ENCODE data around the gene C18orf63. TPM values are rescaled to one million over a fixed set of nuclear protein-coding genes. Genes with fewer than 3 reads are reported as not detected.
A peak's percentile ranks its signal among the peaks of the same experiment; 100 is the strongest.

C18orf63 gene
- total and polyA plus RNA-seq, 12 donors = not detected

DNA sequence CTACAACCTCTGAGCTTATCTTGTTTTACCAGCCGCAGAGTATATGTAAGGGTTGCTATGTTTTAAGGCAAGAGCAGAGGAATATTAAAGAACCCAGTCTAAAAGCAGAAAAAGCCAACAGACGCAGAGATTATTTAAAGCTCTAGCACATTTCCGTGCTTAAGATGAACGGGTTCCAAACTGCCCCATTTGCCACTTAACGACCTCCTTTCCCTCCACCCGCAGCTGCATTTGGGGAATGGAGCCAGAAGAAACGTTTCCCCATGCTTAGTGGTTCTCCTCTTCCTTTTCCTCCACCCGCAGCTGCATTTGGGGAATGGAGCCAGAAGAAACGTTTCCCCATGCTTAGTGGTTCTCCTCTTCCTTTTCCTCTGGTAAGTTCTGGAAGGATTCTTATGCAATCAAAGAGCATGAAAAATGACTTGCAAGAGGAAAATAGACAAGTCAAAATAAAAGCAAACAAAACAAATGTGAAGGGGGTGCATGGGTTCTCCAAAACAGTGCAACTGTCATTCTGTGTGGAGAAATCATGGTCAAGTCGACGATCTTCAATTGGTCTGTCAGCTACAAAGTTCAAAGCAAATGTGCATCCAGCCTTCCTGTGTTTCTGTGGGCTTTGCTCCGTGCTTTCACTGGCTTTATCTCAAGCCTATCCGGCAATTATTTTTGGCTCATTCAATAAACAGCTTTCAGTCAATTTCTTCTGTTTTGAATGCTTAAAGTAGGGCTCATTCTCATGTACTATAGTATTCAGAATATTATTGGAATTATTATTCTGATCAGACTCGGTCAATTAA lies 83.7 kb downstream of the C18orf63 start:
- peak in 7 of 8 donors; percentile 50 to 79 (median 62) for ATAC-seq
- H3K9me3 ChIP-seq = peaks cover 0 to 3% (median 0%) of the 10 kb centered on the region in 11 donors
- no peak overlapping the region for H3K4me3 ChIP-seq
- TF ChIP-seq CTCF (IDR thresholded peaks at IDR 0.05) = no peak
- WGBS, 2 donors = 39 to 42% methylated on average over 14 of the region's 14 CpGs
- intact Hi-C loops (cut with DNase I) = loop anchor here in 1 of 10 donors (10.0 kb wide), 1 partner anchor 1966 kb away; no protein-coding TSS in a partner anchor
- H3K36me3 ChIP-seq = no peaks in the 10 kb centered on the region
- H3K27ac ChIP-seq = peak overlapping the region in 7 of 10 donors; percentile 4 to 52 (median 44)
- peak in 1 of 2 donors; percentile 38 for DNase-seq
- H3K27me3 ChIP-seq = no peaks in the 10 kb centered on the region
- H3K4me1 ChIP-seq = peaks cover 0 to 47% (median 23%) of the 10 kb centered on the region in 9 donors

- no peak for TF ChIP-seq CTCF (IDR thresholded peaks at IDR 0.05)
- Histone ChIP-seq H3K27me3 (no peaks in the 10 kb centered on the region), H3K27ac (no peak overlapping the region), H3K9me3 (peaks cover 0 to 3% (median 0%) of the 10 kb centered on the region in 11 donors), H3K36me3 (no peaks in the 10 kb centered on the region), H3K4me3 (no peak overlapping the region), H3K4me1 (peaks cover 0 to 46% (median 23%) of the 10 kb centered on the region in 9 donors)
- 69 to 74% methylated on average over 4 of the region's 4 CpGs for WGBS, 2 donors
- ATAC-seq (no peak), DNase-seq (no peak)
- intact Hi-C loops (cut with DNase I) = no loop called here
Observed at GRCh38 chr18:74400813-74401212, 85.2 kb downstream of the C18orf63 start.

DNA sequence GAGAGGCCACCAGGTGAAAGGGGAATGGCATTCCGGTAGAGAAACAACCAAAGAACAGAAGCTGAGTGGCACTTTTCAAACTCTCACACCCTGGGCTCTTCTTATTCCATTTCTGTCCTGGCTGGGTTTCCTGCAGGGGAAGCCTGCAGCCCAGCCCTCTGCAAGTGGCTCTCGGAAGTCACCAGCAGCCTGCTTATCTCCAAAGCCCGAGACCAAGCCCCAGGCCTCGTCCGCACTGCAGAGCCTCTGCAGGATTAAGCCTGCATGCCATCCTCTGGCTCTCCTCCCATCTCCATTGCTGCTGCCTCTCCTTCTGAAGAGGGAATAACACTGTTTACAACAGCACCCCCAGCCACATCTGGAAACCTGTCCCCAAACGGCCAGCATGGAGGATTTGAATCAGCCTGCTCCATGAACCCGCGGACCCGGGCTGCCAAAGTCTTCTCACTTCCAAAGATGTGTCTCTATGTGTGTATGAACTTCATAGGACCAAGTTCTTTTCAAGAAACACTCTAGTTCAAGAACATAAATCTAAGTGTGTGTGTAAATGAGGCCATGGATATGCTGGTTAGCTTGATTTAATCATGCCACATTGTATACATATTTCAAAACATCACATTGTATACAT lies 87.3 kb downstream of the C18orf63 start:
- Histone ChIP-seq H3K9me3 (peaks cover 0 to 3% (median 0%) of the 10 kb centered on the region in 11 donors), H3K27me3 (no peaks in the 10 kb centered on the region), H3K4me3 (no peak overlapping the region), H3K4me1 (peaks cover 0 to 31% (median 21%) of the 10 kb centered on the region in 9 donors), H3K36me3 (no peaks in the 10 kb centered on the region), H3K27ac (no peak overlapping the region)
- ATAC-seq (no peak), DNase-seq (no peak)
- intact Hi-C loops (cut with DNase I) = no loop called here
- 67 to 69% methylated on average over 9 of the region's 9 CpGs for WGBS, 2 donors
- TF ChIP-seq CTCF (IDR thresholded peaks at IDR 0.05) = no peak

DNA sequence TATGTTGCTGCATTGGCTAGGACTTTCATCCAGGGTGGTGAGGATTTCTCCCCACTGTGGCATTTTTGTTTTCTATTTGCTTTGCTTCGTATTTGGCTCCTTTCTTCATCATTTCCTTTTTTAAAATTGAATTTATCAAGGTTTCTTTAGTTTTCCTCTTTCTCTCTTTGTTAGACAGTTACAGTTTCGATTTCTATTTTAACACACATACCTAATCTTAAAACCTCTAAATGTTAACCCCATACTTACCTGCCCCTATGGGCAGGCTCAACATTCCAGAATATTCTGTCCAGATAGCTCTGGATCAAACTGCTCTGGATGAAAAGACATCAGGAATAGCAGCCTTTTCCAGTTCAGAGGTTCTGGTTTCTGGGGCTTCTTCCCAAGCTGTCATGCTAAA lies 92.2 kb downstream of the C18orf63 start:
- TF ChIP-seq CTCF (IDR thresholded peaks at IDR 0.05) = no peak
- peaks cover 0 to 3% (median 0%) of the 10 kb centered on the region in 11 donors for H3K9me3 ChIP-seq
- 47 to 50% methylated on average over 2 of the region's 2 CpGs for whole genome bisulfite sequencing, 2 donors
- H3K27ac ChIP-seq = peak overlapping the region in 1 of 10 donors; percentile 31
- H3K4me1 ChIP-seq = peaks cover 0 to 12% (median 0%) of the 10 kb centered on the region in 9 donors
- H3K36me3 ChIP-seq = no peaks in the 10 kb centered on the region
- H3K4me3 ChIP-seq = no peak overlapping the region
- no peak for DNase-seq
- no peak for ATAC-seq
- peaks cover 0 to 7% (median 0%) of the 10 kb centered on the region in 7 donors for H3K27me3 ChIP-seq
- intact Hi-C loops (cut with DNase I) = no loop called here

Other genes with a start within 250 kb of the C18orf63 start
- 1 to 10 TPM in 1 of 10 donors, under 1 TPM in 6, not detected in 3; 0.19 to 1.3 (median 0.38) TPM for gene FBXO15, start 168.0 kb upstream of the C18orf63 start, total RNA-seq
- under 1 TPM; 0.14 to 0.88 TPM for gene FBXO15, start 168.0 kb upstream of the C18orf63 start, polyA plus RNA-seq
- 100 to 1,000 TPM in 9 of 10 donors, 10 to 100 TPM in 1; 81.9 to 141 (median 122) TPM for gene TIMM21, start 167.3 kb upstream of the C18orf63 start, total RNA-seq
- gene TIMM21, start 167.3 kb upstream of the C18orf63 start, polyA plus RNA-seq = 10 to 100 TPM; 64.4 to 77.9 TPM
- 100 to 1,000 TPM in 2 of 10 donors, 10 to 100 TPM in 8; 61.0 to 121 (median 78.0) TPM for gene CYB5A, start 23.9 kb upstream of the C18orf63 start, total RNA-seq
- 10 to 100 TPM; 40.4 to 47.5 TPM for gene CYB5A, start 23.9 kb upstream of the C18orf63 start, polyA plus RNA-seq
- gene DIPK1C, start 141.5 kb downstream of the C18orf63 start, total RNA-seq = 10 to 100 TPM in 2 of 10 donors, 1 to 10 TPM in 7, under 1 TPM in 1; 0.90 to 12.9 (median 6.6) TPM
- 1 to 10 TPM in 1 of 2 donors, under 1 TPM in 1; 0.70 to 8.0 TPM for gene DIPK1C, start 141.5 kb downstream of the C18orf63 start, polyA plus RNA-seq
- gene CNDP2, start 180.5 kb downstream of the C18orf63 start, total RNA-seq = 100 to 1,000 TPM in 1 of 10 donors, 10 to 100 TPM in 9; 50.2 to 117 (median 75.3) TPM
- 10 to 100 TPM; 48.9 to 62.3 TPM for gene CNDP2, start 180.5 kb downstream of the C18orf63 start, polyA plus RNA-seq
- gene CNDP1, start 218.7 kb downstream of the C18orf63 start, total RNA-seq = under 1 TPM in 1 of 10 donors, not detected in 9; 0.11 TPM
- gene CNDP1, start 218.7 kb downstream of the C18orf63 start, polyA plus RNA-seq = under 1 TPM in 1 of 2 donors, not detected in 1; 0.12 TPM

All from heart right ventricle (tissue), 16 donors.